NCI-H1092 treated with DMSO at 0.1 percent for 48 hours (cell line): ENCODE results near the gene TCEA2.
"Not testable (repeated sequence)": the region's sequence is repeated elsewhere in the genome, so short reads cannot be mapped to it uniquely, and the experiment has no call there.

Experiments
- DNase-seq: peaks from one replicate; lab custom pipeline; 2025; lab: John Stamatoyannopoulos, UW

TCEA2 gene

GRCh38 chr20:64108731-64109681 lies 46.0 kb downstream of the TCEA2 start:
- no peak for DNase-seq

- DNase-seq = no peak
These were observed 46.9 kb downstream of the TCEA2 start for GRCh38 chr20:64109831-64110391.

- DNase-seq = no peak
These were observed 47.5 kb downstream of the TCEA2 start for GRCh38 chr20:64110411-64111068.

- no peak for DNase-seq
These were observed 49.0 kb downstream of the TCEA2 start for GRCh38 chr20:64111841-64112641.

GRCh38 chr20:64112691-64113443 lies 49.9 kb downstream of the TCEA2 start:
- DNase-seq = no peak

GRCh38 chr20:64113444-64113775 lies 50.4 kb downstream of the TCEA2 start:
- DNase-seq = no peak

GRCh38 chr20:64113796-64114355 lies 50.9 kb downstream of the TCEA2 start:
- DNase-seq = no peak

GRCh38 chr20:64114356-64114971 lies 51.5 kb downstream of the TCEA2 start:
- DNase-seq = no peak

GRCh38 chr20:64115171-64115911 lies 52.3 kb downstream of the TCEA2 start:
- DNase-seq = peak; percentile 10

- no peak for DNase-seq
These were observed 53.0 kb downstream of the TCEA2 start for GRCh38 chr20:64116016-64116415.

GRCh38 chr20:64116541-64117431 lies 53.8 kb downstream of the TCEA2 start:
- DNase-seq = no peak

GRCh38 chr20:64117432-64117777 lies 54.4 kb downstream of the TCEA2 start:
- DNase-seq = not testable (repeated sequence)

GRCh38 chr20:64119301-64119680 lies 56.3 kb downstream of the TCEA2 start:
- no peak for DNase-seq

- DNase-seq = no peak
These were observed 56.8 kb downstream of the TCEA2 start for GRCh38 chr20:64119681-64120341.

GRCh38 chr20:64121586-64121985 lies 58.6 kb downstream of the TCEA2 start:
- DNase-seq = no peak
